ENCODE data around the gene WDFY3. TPM values are rescaled to one million over a fixed set of nuclear protein-coding genes. Genes with fewer than 3 reads are reported as not detected.
"Not testable (repeated sequence)": the region's sequence is repeated elsewhere in the genome, so short reads cannot be mapped to it uniquely, and the experiment has no call there.

The WDFY3 gene
- total RNA-seq, 4 donors from 2014 or later = 35.9 to 146 (median 95.0) TPM

DNA sequence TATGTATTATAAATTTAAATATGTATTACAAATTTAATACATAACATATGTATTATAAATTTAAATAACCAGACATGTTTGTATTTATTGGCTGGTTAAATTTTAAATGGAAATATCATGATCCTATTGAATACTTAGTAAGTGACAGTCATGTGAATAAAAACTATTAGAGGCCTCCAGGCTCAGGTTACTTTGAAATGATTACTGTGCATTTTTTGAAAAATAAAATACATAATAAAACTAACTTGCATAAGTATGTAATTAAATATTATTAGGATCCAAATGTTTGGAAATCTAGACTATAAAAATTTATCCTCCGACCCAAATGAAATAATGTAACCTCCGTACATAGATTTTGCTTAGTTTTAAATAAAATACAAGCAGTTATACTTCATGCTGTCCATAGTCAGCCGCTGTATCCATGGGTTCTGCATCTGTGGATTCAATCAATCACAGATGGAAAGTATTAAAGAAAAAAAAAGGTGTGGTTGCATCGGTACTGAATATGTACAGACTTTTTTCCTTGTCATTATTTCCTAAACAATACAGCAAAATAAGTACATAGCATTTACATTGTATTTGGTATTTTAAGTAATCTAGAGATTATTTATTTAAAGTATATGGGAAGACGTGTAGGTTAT is 140.7 kb downstream of the WDFY3 start:
- intact Hi-C loops (cut with DNase I; ENCODE audit: low total_unique reads) = no loop called here
- Histone ChIP-seq H3K27ac (no peak overlapping the region), H3K4me3 (no peak overlapping the region), H3K9me3 (no peaks in the 10 kb centered on the region), H3K4me1 (no peaks in the 10 kb centered on the region), H3K36me3 (peaks cover 0 to 1% of the 10 kb centered on the region in 2 donors), H3K27me3 (no peaks in the 10 kb centered on the region)
- TF ChIP-seq POLR2A (IDR thresholded peaks at IDR 0.05) = no peak
- TF ChIP-seq, protein P1, sequence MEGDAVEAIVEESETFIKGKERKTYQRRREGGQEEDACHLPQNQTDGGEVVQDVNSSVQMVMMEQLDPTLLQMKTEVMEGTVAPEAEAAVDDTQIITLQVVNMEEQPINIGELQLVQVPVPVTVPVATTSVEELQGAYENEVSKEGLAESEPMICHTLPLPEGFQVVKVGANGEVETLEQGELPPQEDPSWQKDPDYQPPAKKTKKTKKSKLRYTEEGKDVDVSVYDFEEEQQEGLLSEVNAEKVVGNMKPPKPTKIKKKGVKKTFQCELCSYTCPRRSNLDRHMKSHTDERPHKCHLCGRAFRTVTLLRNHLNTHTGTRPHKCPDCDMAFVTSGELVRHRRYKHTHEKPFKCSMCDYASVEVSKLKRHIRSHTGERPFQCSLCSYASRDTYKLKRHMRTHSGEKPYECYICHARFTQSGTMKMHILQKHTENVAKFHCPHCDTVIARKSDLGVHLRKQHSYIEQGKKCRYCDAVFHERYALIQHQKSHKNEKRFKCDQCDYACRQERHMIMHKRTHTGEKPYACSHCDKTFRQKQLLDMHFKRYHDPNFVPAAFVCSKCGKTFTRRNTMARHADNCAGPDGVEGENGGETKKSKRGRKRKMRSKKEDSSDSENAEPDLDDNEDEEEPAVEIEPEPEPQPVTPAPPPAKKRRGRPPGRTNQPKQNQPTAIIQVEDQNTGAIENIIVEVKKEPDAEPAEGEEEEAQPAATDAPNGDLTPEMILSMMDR (IDR thresholded peaks at IDR 0.05) = no peak
- DNase-seq = no peak

DNA sequence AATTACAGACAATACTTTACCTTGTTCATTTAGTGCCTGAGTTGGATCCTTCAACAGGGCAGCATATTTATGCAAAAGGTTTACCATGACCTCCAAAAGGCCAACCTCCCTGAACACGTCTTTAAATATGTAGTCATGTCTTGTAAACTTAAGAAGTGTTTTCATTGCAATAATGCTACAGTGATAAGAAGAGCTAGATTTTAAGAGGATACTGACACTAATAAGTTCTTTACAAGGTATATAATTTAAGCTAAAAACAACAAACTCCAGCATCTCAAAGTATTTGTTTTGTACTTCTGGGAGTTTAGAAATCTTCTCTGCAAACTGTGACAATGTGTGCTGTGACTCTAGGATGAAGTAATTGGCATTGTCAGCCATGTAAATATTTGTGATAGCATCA is 145.4 kb downstream of the WDFY3 start:
- no peak for DNase-seq
- Histone ChIP-seq H3K27ac (no peak overlapping the region), H3K36me3 (peaks cover 0 to 2% of the 10 kb centered on the region in 2 donors), H3K9me3 (no peaks in the 10 kb centered on the region), H3K27me3 (no peaks in the 10 kb centered on the region), H3K4me1 (no peaks in the 10 kb centered on the region), H3K4me3 (no peak overlapping the region)
- intact Hi-C loops (cut with DNase I; ENCODE audit: low total_unique reads) = no loop called here
- TF ChIP-seq, protein P1 (IDR thresholded peaks at IDR 0.05) = no peak
- TF ChIP-seq POLR2A (IDR thresholded peaks at IDR 0.05) = no peak

DNA sequence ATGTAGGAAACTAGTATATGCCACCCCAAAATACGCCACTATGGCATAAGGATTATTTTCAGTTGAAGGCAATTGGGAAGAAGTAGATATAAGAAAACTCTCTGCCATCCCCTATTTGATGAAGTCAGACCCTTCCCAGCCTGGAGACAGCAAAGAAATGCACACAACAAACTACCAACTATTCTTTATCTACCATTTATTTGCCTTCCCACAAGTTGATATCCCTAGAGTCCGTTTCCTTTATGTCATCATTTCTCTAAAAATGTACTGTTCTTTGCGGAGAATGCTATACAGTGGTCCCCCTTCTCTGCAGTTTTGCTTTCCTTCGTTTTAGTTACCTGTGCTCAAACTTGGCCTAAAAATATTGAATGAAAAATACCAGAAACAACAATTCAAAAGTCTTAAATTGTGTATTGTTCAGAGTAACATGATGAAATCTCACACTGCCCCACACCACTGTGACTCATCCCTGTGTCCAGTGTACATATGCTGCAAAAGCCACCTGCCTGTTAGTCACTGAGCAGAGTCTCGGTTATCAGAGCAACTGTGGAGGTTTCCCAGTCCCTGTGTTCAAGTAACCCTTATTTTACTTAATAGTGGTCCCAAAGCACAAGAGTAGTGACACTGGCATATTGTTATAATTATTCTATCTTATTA is 152.3 kb downstream of the WDFY3 start:
- no peaks in the 10 kb centered on the region for H3K9me3 ChIP-seq
- H3K27ac ChIP-seq = no peak overlapping the region
- peak in 1 of 2 donors; percentile 24 for DNase-seq
- no peaks in the 10 kb centered on the region for H3K27me3 ChIP-seq
- no peaks in the 10 kb centered on the region for H3K4me1 ChIP-seq
- no peaks in the 10 kb centered on the region for H3K36me3 ChIP-seq
- intact Hi-C loops (cut with DNase I; ENCODE audit: low total_unique reads) = no loop called here
- no peak for TF ChIP-seq POLR2A (IDR thresholded peaks at IDR 0.05)
- TF ChIP-seq, protein P1 (IDR thresholded peaks at IDR 0.05) = no peak
- H3K4me3 ChIP-seq = no peak overlapping the region

DNA sequence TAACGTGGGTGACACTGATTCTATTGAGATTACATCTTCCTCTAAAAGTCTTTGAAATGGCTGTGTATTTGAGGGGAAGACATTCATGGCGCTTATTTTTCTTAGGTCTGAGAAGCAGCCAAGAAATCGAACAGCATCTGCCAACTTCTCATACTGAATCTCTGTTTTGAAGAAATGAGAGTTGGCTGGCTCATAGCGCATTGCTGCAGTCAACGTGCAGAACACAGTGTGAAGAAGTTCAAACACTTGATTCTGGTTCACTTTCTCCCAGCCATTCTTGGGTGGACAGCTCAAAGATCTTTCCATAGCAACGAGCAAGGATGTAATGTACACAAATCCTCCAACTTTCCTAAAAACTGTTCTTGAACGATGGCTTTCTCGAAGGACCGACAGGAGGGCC is 156.5 kb downstream of the WDFY3 start:
- intact Hi-C loops (cut with DNase I; ENCODE audit: low total_unique reads) = no loop called here

DNA sequence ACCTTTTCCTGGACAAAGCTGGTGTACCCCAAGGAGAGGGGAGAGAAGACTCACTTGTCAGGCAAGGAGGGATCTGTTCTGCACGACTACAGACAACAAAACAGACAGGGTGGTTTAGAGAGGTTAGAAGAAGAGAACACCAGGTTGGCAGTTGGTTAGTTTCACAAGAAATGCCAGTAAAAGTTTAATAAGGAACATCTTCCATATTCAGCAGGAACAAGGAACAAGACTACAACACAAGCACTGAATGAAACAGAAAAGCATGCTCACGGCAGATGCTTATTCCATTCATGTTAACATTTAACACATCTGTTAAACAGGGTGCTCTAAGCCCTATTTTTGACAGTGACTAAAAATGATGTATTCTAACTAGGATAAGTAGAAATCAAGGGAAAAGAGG is 158.2 kb downstream of the WDFY3 start:
- no peak for DNase-seq
- Histone ChIP-seq H3K9me3 (no peaks in the 10 kb centered on the region), H3K4me1 (no peaks in the 10 kb centered on the region), H3K27ac (no peak overlapping the region), H3K27me3 (no peaks in the 10 kb centered on the region), H3K4me3 (no peak overlapping the region), H3K36me3 (no peaks in the 10 kb centered on the region)
- intact Hi-C loops (cut with DNase I; ENCODE audit: low total_unique reads) = no loop called here
- no peak for TF ChIP-seq POLR2A (IDR thresholded peaks at IDR 0.05)

More for the DNA sequence above, 156.5 kb downstream of the WDFY3 start:
- H3K27ac ChIP-seq = no peak overlapping the region
- DNase-seq = no peak
- H3K27me3 ChIP-seq = no peaks in the 10 kb centered on the region
- no peak for TF ChIP-seq POLR2A (IDR thresholded peaks at IDR 0.05)
- TF ChIP-seq, protein P1 (IDR thresholded peaks at IDR 0.05) = no peak
- H3K4me3 ChIP-seq = no peak overlapping the region
- no peaks in the 10 kb centered on the region for H3K36me3 ChIP-seq
- no peaks in the 10 kb centered on the region for H3K4me1 ChIP-seq
- no peaks in the 10 kb centered on the region for H3K9me3 ChIP-seq

DNA sequence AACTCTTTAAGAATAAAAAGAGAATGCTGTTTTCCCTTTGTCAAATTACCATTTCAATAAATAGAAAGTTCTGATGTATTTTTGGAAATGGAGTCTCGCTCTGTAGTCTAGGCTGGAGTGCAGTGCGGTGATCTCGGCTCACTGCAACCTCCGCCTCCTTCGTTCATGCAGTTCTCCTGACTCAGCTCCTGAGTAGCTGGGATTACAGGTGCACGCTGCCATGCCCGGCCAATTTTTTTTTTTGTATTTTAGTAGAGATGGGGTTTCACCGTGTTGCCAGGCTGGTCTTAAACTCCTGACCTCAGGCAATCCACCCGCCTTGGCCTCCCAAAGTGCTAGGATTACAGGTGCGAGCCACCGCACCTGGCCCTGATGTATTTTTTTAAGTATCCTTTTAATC is 159.9 kb downstream of the WDFY3 start:
- H3K9me3 ChIP-seq; intact Hi-C loops (cut with DNase I; ENCODE audit: low total_unique reads); H3K27ac ChIP-seq; DNase-seq; H3K36me3 ChIP-seq; H3K27me3 ChIP-seq; H3K4me3 ChIP-seq; H3K4me1 ChIP-seq: not testable (repeated sequence)

Measured in uterus (tissue), 4 donors.